Measurements from ENCODE around the gene RUVBL1. TPM values are rescaled to one million over a fixed set of nuclear protein-coding genes. Genes with fewer than 3 reads are reported as not detected.

Gene RUVBL1
- total and polyA plus RNA-seq, 10 of the 15 experiments (the other 5 are each of a cell fraction or from before 2014, with no cell fraction given): 15.2 to 142 (median 84.2) TPM

GRCh38 chr3:128163432-128163831 is 39.8 kb upstream of the RUVBL1 start:
- BruUV-seq (replicated peaks): no TSS peak
- intact Hi-C loops (cut with micrococcal nuclease; ENCODE audit: unreplicated experiment): no loop called here
- ChIA-PET RAD21 (ENCODE audit: unreplicated experiment) (no interaction called here), POLR2A (no interaction called here), SMC1A (ENCODE audit: uncharacterized antibody, unreplicated experiment) (no interaction called here), CTCF (interaction anchor here (0.7 kb wide), 1 partner anchor 68 kb away, joined by 3 read pairs; no protein-coding TSS in a partner anchor)
- WGBS (ENCODE audit: insufficient coverage, insufficient replicate concordance, low lambda C conversion rate, missing lambda C conversion rate): 96% methylated on average over 5 of the region's 5 CpGs
- in situ Hi-C loops (cut with MboI): no loop called here
- Histone ChIP-seq H3K4me1 (ENCODE audit: control insufficient read depth, insufficient read depth, low read length) (no peaks in the 10 kb centered on the region), H4K20me1 (ENCODE audit: control insufficient read depth, insufficient read depth) (no peaks in the 10 kb centered on the region), H3K27ac (ENCODE audit: control insufficient read depth, insufficient read depth) (no peak overlapping the region), H3K9ac (ENCODE audit: control insufficient read depth, insufficient read depth, low read length) (no peak overlapping the region), H3K9me3 (replicated peaks; ENCODE audit: control insufficient read depth, insufficient read depth, low read length) (no peaks in the 10 kb centered on the region), H3K79me2 (ENCODE audit: control insufficient read depth, insufficient read depth, low read length) (no peaks in the 10 kb centered on the region), H3K36me3 (ENCODE audit: control insufficient read depth in 2 of 2, insufficient read depth in 2 of 2, low read length in 1 of 2) (no peaks in the 10 kb centered on the region; a peak in 1 of 4 replicates), H3K27me3 (replicated peaks in 1 of 2; ENCODE audit: control insufficient read depth in 2 of 2, insufficient read depth in 2 of 2, low read length in 1 of 2) (no peaks in the 10 kb centered on the region), H2AFZ (ENCODE audit: control insufficient read depth, low read depth, low read length) (no peak overlapping the region), H3K4me3 (no peak overlapping the region), H3K4me2 (ENCODE audit: control insufficient read depth, insufficient read depth) (no peak overlapping the region)
- ATAC-seq (no peak), FAIRE-seq (no peak), DNase-seq (ENCODE audit: low read depth, low spot score) (no peak)
- TF ChIP-seq SREBF1 (IDR thresholded peaks at IDR 0.05; ENCODE audit: low read length) (no peak), CEBPB (IDR thresholded peaks at IDR 0.05; ENCODE audit: borderline replicate concordance in 1 of 2, low read depth in 2 of 2, low read length in 2 of 2) (no peak), ATF2 (IDR thresholded peaks at IDR 0.05; ENCODE audit: low read length) (no peak), GATAD2B (conservative IDR thresholded peaks at IDR 0.05; ENCODE audit: low read depth) (no peak), BACH1 (IDR thresholded peaks at IDR 0.05; ENCODE audit: borderline replicate concordance) (no peak), TCF12 (IDR thresholded peaks at IDR 0.05; ENCODE audit: low read depth, low read length) (no peak)

- CTCF ChIA-PET: no interaction called here
- DNase-seq (ENCODE audit: low read depth, low spot score) (no peak), FAIRE-seq (no peak), ATAC-seq (no peak)
- H3K4me2 ChIP-seq (ENCODE audit: control insufficient read depth, insufficient read depth): no peak overlapping the region
- WGBS (ENCODE audit: insufficient coverage, insufficient replicate concordance, low lambda C conversion rate, missing lambda C conversion rate): 88% methylated on average over 5 of the region's 5 CpGs
- SMC1A ChIA-PET (ENCODE audit: uncharacterized antibody, unreplicated experiment): no interaction called here
- in situ Hi-C loops (cut with MboI): no loop called here
- intact Hi-C loops (cut with micrococcal nuclease; ENCODE audit: unreplicated experiment): no loop called here
- no peaks in the 10 kb centered on the region; the same call in 2 of the 3 replicates for H3K9me3 ChIP-seq (replicated peaks; ENCODE audit: control insufficient read depth, insufficient read depth, low read length)
- peaks cover 0 to 2% of the 10 kb centered on the region in 2 experiments; a peak in 1 of 4 replicates for H3K36me3 ChIP-seq (ENCODE audit: control insufficient read depth in 2 of 2, insufficient read depth in 2 of 2, low read length in 1 of 2)
- H3K4me1 ChIP-seq (ENCODE audit: control insufficient read depth, insufficient read depth, low read length): no peaks in the 10 kb centered on the region
- no peaks in the 10 kb centered on the region; the same call in 1 of the 2 replicates for H3K79me2 ChIP-seq (ENCODE audit: control insufficient read depth, insufficient read depth, low read length)
- no peak overlapping the region for H3K9ac ChIP-seq (ENCODE audit: control insufficient read depth, insufficient read depth, low read length)
- RAD21 ChIA-PET (ENCODE audit: unreplicated experiment): no interaction called here
- POLR2A ChIA-PET: no interaction called here
- no peak overlapping the region for H2AFZ ChIP-seq (ENCODE audit: control insufficient read depth, low read depth, low read length)
- no TSS peak for BruUV-seq (replicated peaks)
- no peak overlapping the region for H3K27ac ChIP-seq (ENCODE audit: control insufficient read depth, insufficient read depth)
- no peak overlapping the region for H3K4me3 ChIP-seq
- no peaks in the 10 kb centered on the region for H4K20me1 ChIP-seq (ENCODE audit: control insufficient read depth, insufficient read depth)
- no peaks in the 10 kb centered on the region for H3K27me3 ChIP-seq (replicated peaks in 1 of 2; ENCODE audit: control insufficient read depth in 2 of 2, insufficient read depth in 2 of 2, low read length in 1 of 2)
- no peak for TF ChIP-seq MTA3 (IDR thresholded peaks at IDR 0.05; ENCODE audit: borderline replicate concordance, low read length)
- TF ChIP-seq E2F8 (IDR thresholded peaks at IDR 0.05; ENCODE audit: low read depth, partially characterized antibody): no peak
- no peak for TF ChIP-seq SP1 (IDR thresholded peaks at IDR 0.05; ENCODE audit: low read depth, low read length)
- no peak for TF ChIP-seq FOXK2 (IDR thresholded peaks at IDR 0.05)
- TF ChIP-seq POU2F2 (IDR thresholded peaks at IDR 0.05; ENCODE audit: borderline replicate concordance, low read depth, low read length): no peak
Observed at GRCh38 chr3:128160661-128161060, 37.0 kb upstream of the RUVBL1 start.
